HG02852 (cell line): ENCODE data around the gene BSN.
A peak's percentile ranks its signal among the peaks of the same experiment; 100 is the strongest.

Experiments used
- ATAC-seq: cut with Tn5 transposase; IDR thresholded peaks from one replicate; pipeline ENCODE4 v1.9.1; 2021; ENCODE audit warnings: mild to moderate bottlenecking, moderate library complexity; ENCODE audit not compliant: unreplicated experiment

BSN gene

GRCh38 chr3:49711489-49711888 is 157.2 kb downstream of the BSN start:
- ATAC-seq, result no peak

DNA sequence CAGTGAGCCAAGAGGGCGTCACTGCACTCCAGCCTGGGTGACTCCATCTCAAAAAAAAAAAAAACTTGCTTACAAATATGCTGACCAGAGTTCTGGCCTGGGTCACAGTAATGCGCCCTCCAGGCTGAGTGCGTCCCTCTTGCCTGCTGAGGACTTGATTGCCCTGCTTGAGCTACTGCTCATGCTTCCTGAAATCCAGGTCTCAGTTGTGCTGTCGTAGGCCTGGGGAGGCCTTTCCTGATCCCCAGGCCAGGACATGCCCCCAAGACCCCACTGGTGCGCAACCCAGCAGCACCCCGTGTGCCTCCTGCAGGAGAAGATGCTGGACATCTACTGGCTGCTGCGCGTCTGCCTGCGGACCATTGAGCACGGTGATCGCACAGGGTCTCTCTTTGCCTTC is 157.9 kb downstream of the BSN start:
- ATAC-seq, result no peak

DNA sequence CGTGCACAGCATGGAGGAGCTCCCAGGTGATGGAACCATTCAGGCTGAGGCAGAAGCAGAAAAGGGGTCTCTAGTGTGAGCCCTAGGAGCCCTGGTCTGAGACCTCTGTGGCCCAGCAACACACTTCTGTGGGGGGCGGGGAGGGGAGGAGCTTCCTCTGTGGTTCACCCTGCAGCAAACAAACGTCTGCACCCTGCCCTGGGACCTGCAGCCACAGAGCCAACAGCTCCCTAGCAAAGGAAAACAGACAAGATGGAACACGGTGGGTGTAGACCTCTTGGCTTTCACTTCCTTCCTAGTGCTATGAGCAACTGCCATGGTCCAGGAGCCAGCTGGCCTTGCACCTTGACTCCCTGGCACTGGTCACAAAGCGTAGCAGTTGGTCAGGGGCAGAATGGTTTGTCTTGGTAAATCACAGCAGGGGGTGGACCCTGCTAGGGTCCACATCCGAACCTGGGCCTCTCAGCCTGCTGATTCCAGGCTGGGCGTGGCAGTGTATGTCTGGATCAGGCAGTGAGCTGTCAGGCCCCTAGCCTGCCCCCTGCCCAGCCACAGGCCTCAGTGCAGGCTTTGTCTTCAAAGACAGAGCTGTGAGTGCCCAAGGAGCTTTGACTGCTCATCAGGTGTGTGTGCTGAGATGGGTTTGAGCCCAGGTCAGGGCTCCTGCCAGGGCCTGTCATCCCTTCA is 158.5 kb downstream of the BSN start:
- no peak for ATAC-seq

- no peak for ATAC-seq
Observed at GRCh38 chr3:49713336-49714105, 159.2 kb downstream of the BSN start.

DNA sequence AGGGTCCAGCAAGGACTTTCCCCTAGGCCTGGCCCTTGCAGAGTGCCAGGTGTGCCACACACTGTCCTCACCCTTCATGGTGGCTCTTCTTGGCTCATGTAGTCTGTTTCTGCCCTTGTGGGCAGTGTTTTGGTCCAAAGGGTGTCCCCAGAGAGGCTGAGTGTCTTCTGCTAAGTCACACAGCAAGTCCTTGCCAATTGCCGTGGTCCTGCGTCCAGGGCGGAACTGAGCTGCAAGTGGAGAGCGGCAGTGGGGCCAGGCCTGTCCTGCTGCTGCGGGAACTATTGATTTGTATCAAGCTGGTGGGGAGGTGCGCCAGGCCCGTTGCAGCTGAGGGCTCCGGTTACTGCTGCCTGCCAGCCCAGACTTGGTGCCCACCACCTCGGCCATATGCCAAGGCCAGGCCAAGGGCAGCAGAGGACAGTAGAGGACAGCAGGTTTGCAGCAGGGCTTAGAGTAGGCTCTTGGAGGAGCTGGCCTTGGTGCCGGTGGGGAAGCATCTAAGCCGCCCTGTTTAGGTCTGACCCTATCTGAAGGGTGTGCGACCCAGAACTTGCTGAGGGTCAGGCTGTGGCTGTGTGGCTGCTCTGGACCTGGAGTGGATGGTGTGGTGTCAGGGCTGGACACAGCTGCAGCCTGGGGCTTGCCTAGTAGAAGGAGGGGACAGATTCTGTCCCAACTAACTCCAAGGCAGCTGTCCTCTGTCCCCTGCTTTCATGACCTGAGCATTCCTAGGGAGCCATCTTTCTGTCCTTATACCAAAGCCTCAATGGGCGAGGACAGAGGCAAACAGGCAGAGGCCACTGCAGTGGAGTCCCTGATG is 160.7 kb downstream of the BSN start:
- no peak for ATAC-seq

- ATAC-seq, result no peak
Observed at GRCh38 chr3:49715611-49716121, 161.4 kb downstream of the BSN start.

DNA sequence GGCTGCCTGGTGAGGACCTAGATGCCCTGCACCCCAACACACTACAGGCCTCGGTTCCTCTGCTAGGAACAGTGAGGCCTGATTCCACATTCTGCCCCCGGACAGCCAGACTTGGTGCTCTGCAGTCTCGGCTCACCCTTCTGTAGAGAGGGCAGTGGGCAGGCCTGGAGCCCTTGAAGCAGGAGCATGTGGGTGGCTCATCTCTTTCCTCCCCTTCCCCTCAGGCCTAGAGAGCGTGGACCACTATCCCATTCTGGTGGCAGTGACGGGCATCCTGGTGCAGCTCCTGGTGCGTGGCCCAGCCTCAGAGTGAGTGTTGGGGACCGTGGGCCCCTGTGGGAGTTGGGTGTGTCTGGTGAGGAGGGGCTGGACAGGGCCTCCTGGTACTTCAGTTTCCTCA is 161.9 kb downstream of the BSN start:
- no peak for ATAC-seq

DNA sequence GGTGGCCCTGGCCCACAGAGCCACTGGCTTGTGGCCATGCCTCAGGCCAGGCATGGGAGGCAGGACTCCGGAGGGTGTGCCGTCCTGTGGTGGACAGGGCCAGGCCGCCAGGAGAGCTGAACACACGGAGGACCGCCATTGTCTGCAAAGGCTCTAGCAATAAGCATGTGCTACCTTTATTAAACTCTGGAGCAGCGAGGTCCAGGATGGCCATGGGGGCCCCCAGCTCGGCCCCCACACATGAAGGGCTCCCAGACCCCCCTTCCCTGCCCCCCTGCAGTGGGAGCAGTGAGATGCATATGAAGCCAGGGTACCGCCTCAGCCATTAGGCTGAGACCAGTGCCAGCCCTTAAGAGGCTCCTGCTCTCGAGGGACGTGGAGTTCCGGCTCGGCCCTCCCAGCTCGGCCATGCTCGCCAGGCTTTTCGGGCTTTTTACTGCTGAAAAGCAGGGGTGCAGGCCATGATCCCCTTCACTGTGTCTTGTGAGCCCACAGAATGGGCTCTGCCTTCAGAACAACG is 162.5 kb downstream of the BSN start:
- ATAC-seq, result no peak

- ATAC-seq, result no peak
Observed at GRCh38 chr3:49717211-49717958, 163.1 kb downstream of the BSN start.

- no peak for ATAC-seq
Observed at GRCh38 chr3:49717959-49718857, 163.9 kb downstream of the BSN start.

- no peak for ATAC-seq
Observed at GRCh38 chr3:49718858-49719213, 164.6 kb downstream of the BSN start.

GRCh38 chr3:49719214-49719884 is 165.1 kb downstream of the BSN start, which contains the start of gene AMIGO3:
AMIGO3 (minus strand) TSS chr3:49719684; CDS start chr3:49719465, 219 bp downstream.
- ATAC-seq, result peak; percentile 53
